Tibial nerve (tissue), 4 donors: Measurements from ENCODE around the gene CNOT1.

ENCODE experiments used
- EP300 ChIP-seq, 2 donors: sonication (generic); formaldehyde crosslinking; IDR thresholded peaks; one replicate each; pipeline ENCODE4 v1.6.1; 2017; ENCODE audit warnings: antibody characterized with exemption in 2 of 2, mild to moderate bottlenecking in 1 of 2
- POLR2A ChIP-seq, 2 donors: fragments of 450-650 bp; IDR thresholded peaks; one replicate each; pipeline ENCODE4 v1.6.1; 2017; ENCODE audit warnings: antibody characterized with exemption in 2 of 2, mild to moderate bottlenecking in 2 of 2, moderate library complexity in 2 of 2
- TF ChIP-seq, protein P1 (sequence below), 5 experiments: fragments of 200-600 bp in 3 of 5; fragments of 450-650 bp in 2 of 5; sonication (generic) in 3 of 5; IDR thresholded peaks; one replicate each; pipeline ENCODE4 v1.5.1; 2016 to 2019; ENCODE audit warnings: antibody characterized with exemption in 5 of 5, mild to moderate bottlenecking in 3 of 5, moderate library complexity in 2 of 5

DNA sequence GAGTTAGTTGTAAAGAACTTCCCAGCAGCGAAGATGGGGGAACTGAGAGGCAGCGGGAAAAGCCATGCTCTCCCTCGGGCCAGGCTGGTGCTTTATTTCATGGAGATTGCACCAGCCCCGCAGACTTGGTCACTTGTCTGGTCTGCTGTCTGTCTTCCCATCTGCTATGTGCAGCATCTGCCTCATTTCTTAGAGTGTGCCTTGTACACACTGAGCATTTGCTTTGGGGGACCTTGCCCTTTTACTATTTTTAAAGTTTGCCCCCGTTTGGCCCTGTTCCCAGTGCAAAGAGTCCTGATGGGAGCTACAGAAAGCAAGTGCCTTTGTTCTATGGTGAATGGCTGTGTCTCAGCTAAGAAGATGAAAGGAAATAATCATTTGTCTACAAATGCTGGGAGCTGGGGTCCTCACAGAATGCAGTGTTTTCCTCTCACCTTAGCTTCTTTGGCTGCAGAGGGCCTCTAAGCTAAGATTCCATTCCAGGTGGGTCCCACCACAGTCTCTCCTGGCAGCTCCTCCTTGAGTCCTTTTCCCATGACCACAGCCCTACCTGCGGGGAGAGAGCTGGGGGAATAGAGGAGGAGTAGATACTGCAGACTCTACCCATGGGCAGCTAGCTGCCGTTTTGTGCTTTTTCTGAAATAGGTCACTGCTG, 25.1 kb upstream of the CNOT1 start:
- TF ChIP-seq POLR2A (IDR thresholded peaks at IDR 0.05), result no peak
- TF ChIP-seq, protein P1, sequence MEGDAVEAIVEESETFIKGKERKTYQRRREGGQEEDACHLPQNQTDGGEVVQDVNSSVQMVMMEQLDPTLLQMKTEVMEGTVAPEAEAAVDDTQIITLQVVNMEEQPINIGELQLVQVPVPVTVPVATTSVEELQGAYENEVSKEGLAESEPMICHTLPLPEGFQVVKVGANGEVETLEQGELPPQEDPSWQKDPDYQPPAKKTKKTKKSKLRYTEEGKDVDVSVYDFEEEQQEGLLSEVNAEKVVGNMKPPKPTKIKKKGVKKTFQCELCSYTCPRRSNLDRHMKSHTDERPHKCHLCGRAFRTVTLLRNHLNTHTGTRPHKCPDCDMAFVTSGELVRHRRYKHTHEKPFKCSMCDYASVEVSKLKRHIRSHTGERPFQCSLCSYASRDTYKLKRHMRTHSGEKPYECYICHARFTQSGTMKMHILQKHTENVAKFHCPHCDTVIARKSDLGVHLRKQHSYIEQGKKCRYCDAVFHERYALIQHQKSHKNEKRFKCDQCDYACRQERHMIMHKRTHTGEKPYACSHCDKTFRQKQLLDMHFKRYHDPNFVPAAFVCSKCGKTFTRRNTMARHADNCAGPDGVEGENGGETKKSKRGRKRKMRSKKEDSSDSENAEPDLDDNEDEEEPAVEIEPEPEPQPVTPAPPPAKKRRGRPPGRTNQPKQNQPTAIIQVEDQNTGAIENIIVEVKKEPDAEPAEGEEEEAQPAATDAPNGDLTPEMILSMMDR (IDR thresholded peaks at IDR 0.05), result no peak
- no peak for TF ChIP-seq EP300 (IDR thresholded peaks at IDR 0.05)
